C4-2B (cell line): Measurements from ENCODE around the gene STRIP2.
"Not testable (repeated sequence)": the region's sequence is repeated elsewhere in the genome, so short reads cannot be mapped to it uniquely, and the experiment has no call there.

Experiments used
- H3K27ac ChIP-seq: fragments of 450-650 bp; 2 replicates; pipeline ENCODE4 v1.5.1; 2017
- CTCF ChIP-seq: fragments of 450-650 bp; conservative IDR thresholded peaks from 2 replicates; pipeline ENCODE4 v1.5.1; 2017; ENCODE audit warnings: mild to moderate bottlenecking
- ZFX ChIP-seq: fragments of 450-650 bp; IDR thresholded peaks from 2 replicates; pipeline ENCODE4 v1.6.1; 2017

The STRIP2 gene

DNA sequence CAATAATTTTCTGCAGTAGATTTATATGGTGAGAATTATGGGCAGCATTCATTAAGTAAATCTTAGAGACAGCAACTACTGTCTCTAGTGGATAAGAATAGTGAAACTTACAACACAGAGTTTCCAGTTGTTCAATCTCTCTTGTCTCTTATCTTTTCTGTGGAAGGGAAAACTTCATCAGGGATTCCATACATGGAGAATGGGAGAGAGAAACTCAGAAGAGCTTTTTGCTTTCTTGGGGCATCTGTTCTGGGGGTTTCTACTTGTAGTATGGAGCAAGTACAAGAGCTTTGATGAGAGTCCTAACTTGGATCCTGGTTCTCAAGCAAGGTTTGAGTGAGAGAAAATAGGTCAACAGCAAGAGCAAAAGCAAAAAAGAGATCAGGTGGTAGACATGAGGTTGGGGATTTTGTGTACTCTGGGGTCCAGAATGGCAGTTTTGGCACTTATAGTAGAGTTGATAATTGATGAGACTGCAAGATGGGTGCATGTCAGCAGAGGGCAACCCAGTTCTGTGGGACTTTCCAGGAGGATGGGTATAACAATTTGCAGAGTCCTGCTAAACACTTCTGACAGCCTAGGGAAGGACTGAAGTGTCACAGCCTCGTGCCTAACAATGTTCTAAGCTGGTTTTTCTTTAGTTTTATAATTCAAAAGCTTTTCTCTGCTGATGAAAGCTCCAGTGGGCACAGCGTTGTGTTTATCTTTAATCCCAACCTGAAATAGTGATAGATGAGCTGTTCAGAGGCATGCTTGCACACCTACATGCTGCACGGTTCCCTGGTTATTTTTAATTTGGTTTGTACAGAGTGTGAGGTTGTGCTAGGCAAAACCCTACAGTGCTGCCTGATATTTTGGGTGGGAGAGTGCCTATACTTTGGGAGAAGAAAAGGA, 32.0 kb upstream of the STRIP2 start:
- peak; percentile 20; the same call in 1 of the 2 replicates for TF ChIP-seq CTCF
- TF ChIP-seq ZFX, result no peak
- no peak overlapping the region for H3K27ac ChIP-seq

DNA sequence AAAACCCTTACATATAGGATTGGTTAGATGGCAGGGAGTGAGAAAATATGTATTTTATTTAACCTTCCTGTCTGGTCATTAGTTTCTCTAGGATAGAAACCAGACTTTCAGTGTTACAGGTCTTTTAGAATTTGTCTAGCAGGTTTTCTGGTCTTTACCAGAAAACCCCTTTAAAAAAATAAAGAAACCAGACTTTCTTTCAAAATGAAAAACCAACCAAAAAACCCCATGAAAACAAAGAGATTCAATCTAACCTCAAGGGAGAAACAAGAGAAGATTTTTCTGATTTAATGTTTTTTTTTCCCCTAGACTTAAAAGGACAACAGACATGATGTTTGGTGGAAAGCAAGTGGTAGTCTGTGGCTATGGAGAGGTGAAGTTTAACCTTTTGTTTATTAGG, 28.7 kb upstream of the STRIP2 start:
- no peak overlapping the region for H3K27ac ChIP-seq
- no peak for TF ChIP-seq ZFX
- no peak for TF ChIP-seq CTCF

- not testable (repeated sequence) for H3K27ac ChIP-seq
Observed at GRCh38 chr7:129410238-129410637, 24.0 kb upstream of the STRIP2 start.

GRCh38 chr7:129412501-129412900, 21.7 kb upstream of the STRIP2 start:
- TF ChIP-seq CTCF (no peak), ZFX (no peak)
- no peak overlapping the region for H3K27ac ChIP-seq

- TF ChIP-seq ZFX (no peak), CTCF (no peak)
- H3K27ac ChIP-seq, result no peak overlapping the region
Observed at GRCh38 chr7:129417073-129417472, 17.2 kb upstream of the STRIP2 start.

GRCh38 chr7:129421717-129422250, 12.4 kb upstream of the STRIP2 start:
- TF ChIP-seq CTCF (no peak), ZFX (no peak)
- H3K27ac ChIP-seq, result no peak overlapping the region

- TF ChIP-seq CTCF, result no peak
- no peak for TF ChIP-seq ZFX
Observed at GRCh38 chr7:129422727-129423126, 11.5 kb upstream of the STRIP2 start.

More at GRCh38 chr7:129422727-129423126, 11.5 kb upstream of the STRIP2 start:
- H3K27ac ChIP-seq, result no peak overlapping the region
